NCI-H446 (cell line): Measurements from ENCODE around the gene PALM3.

Experiments used
- DNase-seq, 2 experiments: peaks; one replicate each; lab custom pipeline; 2025; lab: John Stamatoyannopoulos, UW

The PALM3 gene

GRCh38 chr19:14061751-14062557 is at the start of gene PALM3:
Gene PALM3, minus strand, starts transcription at chr19:14062076. Its CDS starts 96 bp downstream, at chr19:14061980.
- no peak for DNase-seq

GRCh38 chr19:14111486-14111885 is 49.6 kb upstream of the PALM3 start:
- DNase-seq, result no peak

- DNase-seq, result no peak
These were observed 48.8 kb upstream of the PALM3 start for GRCh38 chr19:14110650-14111049.

- no peak for DNase-seq
These were observed 45.9 kb upstream of the PALM3 start for GRCh38 chr19:14107581-14108461.

GRCh38 chr19:14106840-14107239 is 45.0 kb upstream of the PALM3 start:
- DNase-seq, result no peak

GRCh38 chr19:14105680-14106079 is 43.8 kb upstream of the PALM3 start:
- no peak for DNase-seq

GRCh38 chr19:14103310-14103709 is 41.4 kb upstream of the PALM3 start:
- no peak for DNase-seq

- no peak for DNase-seq
These were observed 40.9 kb upstream of the PALM3 start for GRCh38 chr19:14102756-14103155.

- no peak for DNase-seq
These were observed 40.3 kb upstream of the PALM3 start for GRCh38 chr19:14102102-14102696.

- no peak for DNase-seq
These were observed 39.2 kb upstream of the PALM3 start for GRCh38 chr19:14101003-14101545.

- DNase-seq, result no peak
These were observed 35.8 kb upstream of the PALM3 start for GRCh38 chr19:14097532-14098151.

- no peak for DNase-seq
These were observed 34.6 kb upstream of the PALM3 start for GRCh38 chr19:14096272-14096992.

GRCh38 chr19:14094854-14095253 is 33.0 kb upstream of the PALM3 start:
- DNase-seq, result no peak

GRCh38 chr19:14093117-14093823 is 31.4 kb upstream of the PALM3 start:
- DNase-seq, result no peak

- no peak for DNase-seq
These were observed 30.1 kb upstream of the PALM3 start for GRCh38 chr19:14091813-14092462.

GRCh38 chr19:14091081-14091812 is 29.4 kb upstream of the PALM3 start:
- peak in 1 of 2 experiments; percentile 66 for DNase-seq

- DNase-seq, result peak; percentile 60 to 92
These were observed 28.7 kb upstream of the PALM3 start, which contains the start of gene SAMD1 for GRCh38 chr19:14090509-14091080. Gene SAMD1, minus strand, starts transcription at chr19:14090751.

- peak in 1 of 2 experiments; percentile 62 for DNase-seq
These were observed 28.0 kb upstream of the PALM3 start for GRCh38 chr19:14089662-14090508.
